GM12878 (cell line): ENCODE results near the gene HCK. TPM values are rescaled to one million over a fixed set of nuclear protein-coding genes. Genes with fewer than 3 reads are reported as not detected.

Source experiments
- ATAC-seq: fragments of 200-7000 bp; cut with Tn5 transposase; 3 replicates; pipeline ENCODE4 v1.9.1; 2020; ENCODE audit warnings: mild to moderate bottlenecking, moderate library complexity
- BruUV-seq: library from RNA; stranded (reverse); fragments of 400-500 nt; replicated peaks from 2 replicates; lab custom pipeline; 2021; lab: Mats Ljungman, UMichigan
- CTCF ChIA-PET: fragments of 300-600 bp; sonication (Branson Sonifier 250); formaldehyde crosslinking; extraction: SDS; loops from one replicate; lab custom pipeline; 2021; ENCODE audit warnings: inconsistent platforms; lab: Yijun Ruan, JAX
- POLR2A ChIA-PET: fragments of 350-600 bp; formaldehyde crosslinking; extraction: SDS; loops from one replicate; lab custom pipeline; 2021; ENCODE audit warnings: inconsistent platforms; lab: Charles Lee
- RAD21 ChIA-PET: fragments of 300-600 bp; sonication (Branson Sonifier 250); formaldehyde crosslinking; loops from one replicate; lab custom pipeline; 2023; ENCODE audit warnings: antibody characterized with exemption; ENCODE audit not compliant: unreplicated experiment; lab: Charles Lee
- SMC1A ChIA-PET: fragments of 300-600 bp; sonication (Branson Sonifier 250); formaldehyde crosslinking; loops from one replicate; lab custom pipeline; 2023; ENCODE audit not compliant: unreplicated experiment, uncharacterized antibody; lab: Charles Lee
- DNase-seq: peaks from one replicate; pipeline ENCODE4 v3.0.0-alpha.2; 2011; ENCODE audit warnings: low read depth, low spot score
- FAIRE-seq: peaks from 3 replicates; lab custom pipeline; 2011; peaks lifted over from hg19 to GRCh38; lab: Jason Lieb, UNC
- H2AFZ ChIP-seq: 2 replicates; pipeline ENCODE4 v1.6.0; 2011; ENCODE audit warnings: low read depth, low read length, control low read depth; ENCODE audit not compliant: control insufficient read depth
- H3K27ac ChIP-seq: 2 replicates; pipeline ENCODE4 v1.5.1; 2011; ENCODE audit warnings: control low read depth; ENCODE audit not compliant: control insufficient read depth, insufficient read depth
- H3K27me3 ChIP-seq, 2 experiments: replicated peaks in 1 of 2; 2 replicates each; pipeline versions ENCODE4 v1.6.0 to v1.6.1; 2011; ENCODE audit warnings: low read length in 1 of 2; ENCODE audit not compliant: control insufficient read depth in 2 of 2, insufficient read depth in 2 of 2
- H3K36me3 ChIP-seq, 2 experiments: 2 replicates each; pipeline ENCODE4 v1.5.1; 2011; ENCODE audit warnings: low read length in 1 of 2; ENCODE audit not compliant: control insufficient read depth in 2 of 2, insufficient read depth in 2 of 2
- H3K4me1 ChIP-seq: 2 replicates; pipeline ENCODE4 v1.6.1; 2011; ENCODE audit warnings: mild to moderate bottlenecking, low read length, moderate library complexity, mixed read lengths; ENCODE audit not compliant: control insufficient read depth, insufficient read depth
- H3K4me2 ChIP-seq: 2 replicates; pipeline ENCODE4 v1.6.0; 2011; ENCODE audit warnings: control low read depth; ENCODE audit not compliant: control insufficient read depth, insufficient read depth
- H3K4me3 ChIP-seq: fragments of 200-600 bp; sonication (generic); 2 replicates; pipeline ENCODE4 v1.5.1; 2016
- H3K79me2 ChIP-seq: 2 replicates; pipeline ENCODE4 v1.6.0; 2011; ENCODE audit warnings: low read length; ENCODE audit not compliant: control insufficient read depth, insufficient read depth
- H3K9ac ChIP-seq: 2 replicates; pipeline ENCODE4 v1.8.0; 2011; ENCODE audit warnings: low read length, control low read depth, mixed read lengths; ENCODE audit not compliant: control insufficient read depth, insufficient read depth
- H3K9me3 ChIP-seq: replicated peaks from 3 replicates; pipeline ENCODE4 v1.5.1; 2011; ENCODE audit warnings: mild to moderate bottlenecking, low read length; ENCODE audit not compliant: control insufficient read depth, insufficient read depth
- H4K20me1 ChIP-seq: 2 replicates; pipeline ENCODE4 v1.6.0; 2011; ENCODE audit not compliant: control insufficient read depth, insufficient read depth
- GABPA ChIP-seq: IDR thresholded peaks from 2 replicates; pipeline ENCODE4 v1.6.1; 2014; ENCODE audit warnings: antibody characterized with exemption, low read depth, mild to moderate bottlenecking, inconsistent platforms
- HSF1 ChIP-seq: fragments of 150-350 bp; IDR thresholded peaks from 2 replicates; pipeline ENCODE4 v1.6.1; 2014; ENCODE audit warnings: mild to moderate bottlenecking, low read depth, low read length
- IRF3 ChIP-seq: fragments of 450-650 bp; IDR thresholded peaks from 2 replicates; pipeline ENCODE4 v1.6.1; 2014; ENCODE audit warnings: mild to moderate bottlenecking
- NFIC ChIP-seq: IDR thresholded peaks from 2 replicates; pipeline ENCODE4 v1.6.1; 2012; ENCODE audit warnings: low read depth, mild to moderate bottlenecking, inconsistent platforms, low read length, moderate library complexity
- SIN3A ChIP-seq: IDR thresholded peaks from 2 replicates; pipeline ENCODE4 v1.6.1; 2012; ENCODE audit warnings: low read depth, low read length, improper control_type of control experiment
- SRF ChIP-seq, 2 experiments: IDR thresholded peaks; 2 replicates each; pipeline ENCODE4 v1.6.1; 2011; ENCODE audit warnings: low read depth in 2 of 2, low read length in 2 of 2, mild to moderate bottlenecking in 1 of 2, moderate library complexity in 1 of 2
- USF2 ChIP-seq: IDR thresholded peaks from 2 replicates; pipeline ENCODE4 v1.6.1; 2011; ENCODE audit warnings: low read depth, low read length, improper control_type of control experiment, borderline replicate concordance
- YY1 ChIP-seq: IDR thresholded peaks from 2 replicates; pipeline ENCODE4 v1.6.1; 2011; ENCODE audit warnings: low read depth, mild to moderate bottlenecking, low read length
- WGBS: methylation state at CpG from one replicate; pipeline ENCODE4 v1.1.6; 2016; ENCODE audit warnings: low lambda C conversion rate; ENCODE audit not compliant: insufficient replicate concordance, insufficient coverage; ENCODE audit errors: missing lambda C conversion rate; 5-methylcytosine and 5-hydroxymethylcytosine counted together
- in situ Hi-C: fragments of 300-500 bp; cut with MboI; formaldehyde crosslinking; loops from 9 replicates; pipeline ENCODE4 v1.14.3; 2018; ENCODE audit warnings: mixed read lengths
- intact Hi-C: fragments of 100-400 bp; cut with micrococcal nuclease; formaldehyde crosslinking; loops from one replicate; pipeline ENCODE4 v1.14.2; 2022; ENCODE audit not compliant: unreplicated experiment
- polyA plus RNA-seq, 11 experiments: library from polyadenylated mRNA; depleted of rRNA in 4 of 11; unstranded in 6 of 11; stranded (reverse) in 5 of 11; fragments of >200 nt; fragmentation: Nextera tagmentation in 4 of 11; fragmentation: Illumina TruSeq in 1 of 11; extraction: Ambion mirVana in 4 of 11; extraction: Trizol in 1 of 11; gene quantifications; 1 replicate in 1 of 11; 2 replicates in 10 of 11; pipeline versions ENCODE4 v1.2.1 to v1.2.3, GENCODE V29; 2011 to 2016; ENCODE audit warnings: inconsistent platforms in 2 of 11, missing spikeins in 2 of 11, low read depth in 1 of 11
- total RNA-seq, 4 experiments: library from RNA; depleted of rRNA in 3 of 4; stranded (reverse); fragments of >200 nt in 3 of 4; fragmentation: Illumina TruSeq in 1 of 4; extraction: Trizol in 1 of 4; gene quantifications; 2 replicates each; pipeline versions ENCODE4 v1.2.1 to v1.2.3, GENCODE V29; 2013 to 2021
- TF ChIP-seq, protein P1 (sequence below): fragments of 450-650 bp; conservative IDR thresholded peaks from 2 replicates; pipeline ENCODE4 v1.6.1; 2017; ENCODE audit warnings: mild to moderate bottlenecking, moderate library complexity
- TF ChIP-seq, protein P2 (sequence below): fragments of 450-650 bp; formaldehyde crosslinking; IDR thresholded peaks from 2 replicates; pipeline ENCODE4 v1.4.0; 2020; ENCODE audit warnings: mild to moderate bottlenecking, moderate library complexity

The HCK gene
- total and polyA plus RNA-seq, 10 of the 15 experiments (the other 5 are each of a cell fraction or from before 2014, with no cell fraction given): 1.3 to 30.3 (median 18.5) TPM

GRCh38 chr20:32007787-32008616, 44.0 kb upstream of the HCK start:
- Histone ChIP-seq H3K4me1 (no peaks in the 10 kb centered on the region), H3K9ac (no peak overlapping the region), H3K4me2 (no peak overlapping the region), H2AFZ (no peak overlapping the region), H3K4me3 (no peak overlapping the region), H4K20me1 (no peaks in the 10 kb centered on the region), H3K79me2 (no peaks in the 10 kb centered on the region), H3K27ac (no peak overlapping the region), H3K27me3 (peaks cover 0 to 1% of the 10 kb centered on the region in 2 experiments; a peak in 1 of 4 replicates), H3K36me3 (no peaks in the 10 kb centered on the region), H3K9me3 (no peaks in the 10 kb centered on the region)
- no peak for FAIRE-seq
- POLR2A ChIA-PET: interaction anchor here (0.6 kb wide), 1 partner anchor 99 kb away, joined by 6 read pairs; no protein-coding TSS in a partner anchor
- no peak for ATAC-seq
- RAD21 ChIA-PET: no interaction called here
- SMC1A ChIA-PET: interaction anchor here (0.6 to 1.4 kb wide), 4 partner anchors 24 to 127 kb away, joined by 3 read pairs; no protein-coding TSS in a partner anchor
- no peak for DNase-seq
- in situ Hi-C loops: no loop called here
- TF ChIP-seq GABPA (no peak), SIN3A (no peak), IRF3 (no peak), USF2 (no peak), NFIC (no peak), SRF (IDR thresholded peaks at IDR 0.05; ENCODE audit: low read depth in 2 of 2, low read length in 2 of 2) (no peak), HSF1 (no peak), YY1 (no peak)
- TF ChIP-seq, protein P1, sequence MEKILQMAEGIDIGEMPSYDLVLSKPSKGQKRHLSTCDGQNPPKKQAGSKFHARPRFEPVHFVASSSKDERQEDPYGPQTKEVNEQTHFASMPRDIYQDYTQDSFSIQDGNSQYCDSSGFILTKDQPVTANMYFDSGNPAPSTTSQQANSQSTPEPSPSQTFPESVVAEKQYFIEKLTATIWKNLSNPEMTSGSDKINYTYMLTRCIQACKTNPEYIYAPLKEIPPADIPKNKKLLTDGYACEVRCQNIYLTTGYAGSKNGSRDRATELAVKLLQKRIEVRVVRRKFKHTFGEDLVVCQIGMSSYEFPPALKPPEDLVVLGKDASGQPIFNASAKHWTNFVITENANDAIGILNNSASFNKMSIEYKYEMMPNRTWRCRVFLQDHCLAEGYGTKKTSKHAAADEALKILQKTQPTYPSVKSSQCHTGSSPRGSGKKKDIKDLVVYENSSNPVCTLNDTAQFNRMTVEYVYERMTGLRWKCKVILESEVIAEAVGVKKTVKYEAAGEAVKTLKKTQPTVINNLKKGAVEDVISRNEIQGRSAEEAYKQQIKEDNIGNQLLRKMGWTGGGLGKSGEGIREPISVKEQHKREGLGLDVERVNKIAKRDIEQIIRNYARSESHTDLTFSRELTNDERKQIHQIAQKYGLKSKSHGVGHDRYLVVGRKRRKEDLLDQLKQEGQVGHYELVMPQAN: no peak
- TF ChIP-seq, protein P2, sequence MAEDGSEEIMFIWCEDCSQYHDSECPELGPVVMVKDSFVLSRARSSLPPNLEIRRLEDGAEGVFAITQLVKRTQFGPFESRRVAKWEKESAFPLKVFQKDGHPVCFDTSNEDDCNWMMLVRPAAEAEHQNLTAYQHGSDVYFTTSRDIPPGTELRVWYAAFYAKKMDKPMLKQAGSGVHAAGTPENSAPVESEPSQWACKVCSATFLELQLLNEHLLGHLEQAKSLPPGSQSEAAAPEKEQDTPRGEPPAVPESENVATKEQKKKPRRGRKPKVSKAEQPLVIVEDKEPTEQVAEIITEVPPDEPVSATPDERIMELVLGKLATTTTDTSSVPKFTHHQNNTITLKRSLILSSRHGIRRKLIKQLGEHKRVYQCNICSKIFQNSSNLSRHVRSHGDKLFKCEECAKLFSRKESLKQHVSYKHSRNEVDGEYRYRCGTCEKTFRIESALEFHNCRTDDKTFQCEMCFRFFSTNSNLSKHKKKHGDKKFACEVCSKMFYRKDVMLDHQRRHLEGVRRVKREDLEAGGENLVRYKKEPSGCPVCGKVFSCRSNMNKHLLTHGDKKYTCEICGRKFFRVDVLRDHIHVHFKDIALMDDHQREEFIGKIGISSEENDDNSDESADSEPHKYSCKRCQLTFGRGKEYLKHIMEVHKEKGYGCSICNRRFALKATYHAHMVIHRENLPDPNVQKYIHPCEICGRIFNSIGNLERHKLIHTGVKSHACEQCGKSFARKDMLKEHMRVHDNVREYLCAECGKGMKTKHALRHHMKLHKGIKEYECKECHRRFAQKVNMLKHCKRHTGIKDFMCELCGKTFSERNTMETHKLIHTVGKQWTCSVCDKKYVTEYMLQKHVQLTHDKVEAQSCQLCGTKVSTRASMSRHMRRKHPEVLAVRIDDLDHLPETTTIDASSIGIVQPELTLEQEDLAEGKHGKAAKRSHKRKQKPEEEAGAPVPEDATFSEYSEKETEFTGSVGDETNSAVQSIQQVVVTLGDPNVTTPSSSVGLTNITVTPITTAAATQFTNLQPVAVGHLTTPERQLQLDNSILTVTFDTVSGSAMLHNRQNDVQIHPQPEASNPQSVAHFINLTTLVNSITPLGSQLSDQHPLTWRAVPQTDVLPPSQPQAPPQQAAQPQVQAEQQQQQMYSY (CRISPR knock-in tag): no peak
- BruUV-seq: no TSS peak
- intact Hi-C loops: no loop called here
- WGBS: 32% methylated on average over 10 of the region's 10 CpGs
- CTCF ChIA-PET: interaction anchor here (0.7 to 2.0 kb wide), 6 partner anchors 9 to 185 kb away, joined by 3 to 9 read pairs (median 4); no protein-coding TSS in a partner anchor
